ENCODE data around the gene GPR153. TPM values are rescaled to one million over a fixed set of nuclear protein-coding genes. Genes with fewer than 3 reads are reported as not detected.

GPR153 gene
- total and polyA plus RNA-seq, 2 of the 13 experiments (the other 11 are each of a cell fraction or from before 2014, with no cell fraction given), result 0.22 to 0.31 TPM

DNA sequence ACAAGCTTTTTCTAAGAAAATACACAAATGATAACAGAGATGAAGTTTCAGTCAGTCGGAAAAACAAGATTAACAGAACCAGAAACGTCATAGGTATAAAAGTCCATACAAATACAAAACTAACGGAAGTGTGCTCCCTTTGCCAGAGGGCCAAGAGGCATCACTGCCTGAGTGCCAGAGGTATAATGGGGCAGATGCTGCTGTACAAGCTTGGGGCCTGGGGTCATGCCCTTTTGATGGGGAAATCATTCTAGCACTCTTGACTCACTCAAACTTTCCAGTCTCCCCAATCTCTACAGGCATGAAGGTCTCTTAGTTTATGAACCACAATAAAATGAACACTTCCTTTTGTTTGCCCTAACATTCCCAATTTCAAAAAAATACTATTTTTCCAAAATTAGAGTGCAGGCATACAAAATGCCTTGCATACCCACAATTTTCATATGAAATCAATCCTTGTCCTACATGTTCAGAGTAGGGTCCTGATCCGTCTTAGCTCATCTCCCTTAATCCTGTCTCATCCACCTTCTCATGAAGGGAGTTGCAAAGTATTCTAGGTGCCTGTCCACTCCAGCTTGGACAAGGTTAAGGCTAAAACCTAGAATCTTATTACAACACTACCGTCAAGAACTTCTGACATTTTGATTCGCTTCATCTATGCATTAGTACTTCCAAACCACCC, 63.0 kb downstream of the GPR153 start:
- Histone ChIP-seq H3K4me3 (replicated peaks in 1 of 3; ENCODE audit: insufficient read depth in 1 of 3, low read depth in 2 of 3, low read length in 3 of 3) (peak overlapping the region; percentile 93 to 97 (median 94)), H3K9ac (ENCODE audit: insufficient read depth, low read depth, low read length) (peak overlapping the region; percentile 99), H2AFZ (ENCODE audit: low read length) (no peak overlapping the region), H4K20me1 (ENCODE audit: insufficient read depth, low read length) (peaks cover 18% of the 10 kb centered on the region), H3K4me1 (ENCODE audit: insufficient read depth, low read length) (peaks cover 51% of the 10 kb centered on the region), H3K79me2 (ENCODE audit: insufficient read depth, low read length) (peaks cover 54% of the 10 kb centered on the region), H3K36me3 (replicated peaks in 1 of 2; ENCODE audit: control insufficient read depth in 1 of 2, insufficient read depth in 2 of 2, low read length in 2 of 2) (peaks cover 14 to 39% of the 10 kb centered on the region in 2 experiments), H3K9me3 (ENCODE audit: low read length) (no peaks in the 10 kb centered on the region), H3K4me2 (ENCODE audit: low read depth, low read length) (peak overlapping the region; percentile 91), H3K27ac (ENCODE audit: extremely low read length, insufficient read depth, low read length) (peak overlapping the region; percentile 82), H3K27me3 (ENCODE audit: control insufficient read depth in 1 of 2, insufficient read depth in 2 of 2, low read length in 2 of 2) (no peaks in the 10 kb centered on the region)
- ChIA-PET POLR2A (interaction anchor here (0.6 to 2.6 kb wide), 2 partner anchors 13 to 185 kb away, joined by 3 to 6 read pairs; no protein-coding TSS in a partner anchor), CTCF (ENCODE audit: low intra/inter-chr PET ratio, low total read pairs) (no interaction called here)
- WGBS (ENCODE audit: low lambda C conversion rate), result 25% methylated on average over 6 of the region's 6 CpGs
- FAIRE-seq (no peak), DNase-seq (ENCODE audit: low spot score) (no peak), ATAC-seq (no peak)
- intact Hi-C loops (cut with micrococcal nuclease; ENCODE audit: unreplicated experiment), result no loop called here
- BruUV-seq (replicated peaks), result no TSS peak
- in situ Hi-C loops (cut with HindIII; ENCODE audit: extremely low pct_ligation_motif_present, low pct_unique_long_range_greater_than_20kb), result no loop called here
- TF ChIP-seq ZNF225 (CRISPR knock-in tag; IDR thresholded peaks at IDR 0.05) (no peak), ZFP36 (IDR thresholded peaks at IDR 0.05; ENCODE audit: borderline replicate concordance, low read depth, low read length, partially characterized antibody) (no peak), NCOA2 (CRISPR knock-in tag; IDR thresholded peaks at IDR 0.05) (0 out of 2 replicates have a peak, but pooled peaks have one; percentile 10), KLF6 (CRISPR knock-in tag; IDR thresholded peaks at IDR 0.05) (no peak), ZNF558 (CRISPR knock-in tag; IDR thresholded peaks at IDR 0.05; ENCODE audit: borderline replicate concordance) (no peak), NAIF1 (CRISPR knock-in tag; IDR thresholded peaks at IDR 0.05; ENCODE audit: borderline replicate concordance) (no peak), ZKSCAN8 (CRISPR knock-in tag; IDR thresholded peaks at IDR 0.05; ENCODE audit: borderline replicate concordance) (no peak), ZNF569 (CRISPR knock-in tag; IDR thresholded peaks at IDR 0.05; ENCODE audit: borderline replicate concordance) (no peak), NR2F6 (IDR thresholded peaks at IDR 0.05) (peak; percentile 20; the same call in 1 of the 2 replicates), NR2F6 (CRISPR knock-in tag; IDR thresholded peaks at IDR 0.05) (no peak; the same call in 1 of the 2 replicates), DNMT3B (CRISPR knock-in tag; conservative IDR thresholded peaks at IDR 0.05) (no peak), SIN3A (IDR thresholded peaks at IDR 0.05; ENCODE audit: borderline replicate concordance, low read depth, low read length) (no peak), ZNF460 (CRISPR knock-in tag; IDR thresholded peaks at IDR 0.05; ENCODE audit: borderline replicate concordance) (no peak), TBL1XR1 (IDR thresholded peaks at IDR 0.05; ENCODE audit: borderline replicate concordance, low read length, partially characterized antibody) (no peak), RBFOX2 (IDR thresholded peaks at IDR 0.05; ENCODE audit: low read depth, low read length) (0 out of 2 replicates have a peak, but pooled peaks have one; percentile 35), ARNT2 (CRISPR knock-in tag; IDR thresholded peaks at IDR 0.05; ENCODE audit: low read depth) (no peak), ISL2 (CRISPR knock-in tag; IDR thresholded peaks at IDR 0.05) (no peak), ADNP (CRISPR knock-in tag; IDR thresholded peaks at IDR 0.05) (no peak), POLR2A (IDR thresholded peaks at IDR 0.05; ENCODE audit: insufficient read depth in 1 of 2, low read depth in 2 of 2, low read length in 2 of 2) (peak in 1 of 2 experiments; percentile 49; a peak in 1 of 4 replicates), CHD2 (IDR thresholded peaks at IDR 0.05; ENCODE audit: low read depth, low read length) (no peak)
- TF ChIP-seq, protein P1, sequence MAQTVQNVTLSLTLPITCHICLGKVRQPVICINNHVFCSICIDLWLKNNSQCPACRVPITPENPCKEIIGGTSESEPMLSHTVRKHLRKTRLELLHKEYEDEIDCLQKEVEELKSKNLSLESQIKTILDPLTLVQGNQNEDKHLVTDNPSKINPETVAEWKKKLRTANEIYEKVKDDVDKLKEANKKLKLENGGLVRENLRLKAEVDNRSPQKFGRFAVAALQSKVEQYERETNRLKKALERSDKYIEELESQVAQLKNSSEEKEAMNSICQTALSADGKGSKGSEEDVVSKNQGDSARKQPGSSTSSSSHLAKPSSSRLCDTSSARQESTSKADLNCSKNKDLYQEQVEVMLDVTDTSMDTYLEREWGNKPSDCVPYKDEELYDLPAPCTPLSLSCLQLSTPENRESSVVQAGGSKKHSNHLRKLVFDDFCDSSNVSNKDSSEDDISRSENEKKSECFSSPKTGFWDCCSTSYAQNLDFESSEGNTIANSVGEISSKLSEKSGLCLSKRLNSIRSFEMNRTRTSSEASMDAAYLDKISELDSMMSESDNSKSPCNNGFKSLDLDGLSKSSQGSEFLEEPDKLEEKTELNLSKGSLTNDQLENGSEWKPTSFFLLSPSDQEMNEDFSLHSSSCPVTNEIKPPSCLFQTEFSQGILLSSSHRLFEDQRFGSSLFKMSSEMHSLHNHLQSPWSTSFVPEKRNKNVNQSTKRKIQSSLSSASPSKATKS (CRISPR knock-in tag; IDR thresholded peaks at IDR 0.05), result no peak
- TF ChIP-seq, protein P2, sequence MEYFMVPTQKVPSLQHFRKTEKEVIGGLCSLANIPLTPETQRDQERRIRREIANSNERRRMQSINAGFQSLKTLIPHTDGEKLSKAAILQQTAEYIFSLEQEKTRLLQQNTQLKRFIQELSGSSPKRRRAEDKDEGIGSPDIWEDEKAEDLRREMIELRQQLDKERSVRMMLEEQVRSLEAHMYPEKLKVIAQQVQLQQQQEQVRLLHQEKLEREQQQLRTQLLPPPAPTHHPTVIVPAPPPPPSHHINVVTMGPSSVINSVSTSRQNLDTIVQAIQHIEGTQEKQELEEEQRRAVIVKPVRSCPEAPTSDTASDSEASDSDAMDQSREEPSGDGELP (IDR thresholded peaks at IDR 0.05; ENCODE audit: borderline replicate concordance, low read depth), result no peak
- TF ChIP-seq, protein P3, sequence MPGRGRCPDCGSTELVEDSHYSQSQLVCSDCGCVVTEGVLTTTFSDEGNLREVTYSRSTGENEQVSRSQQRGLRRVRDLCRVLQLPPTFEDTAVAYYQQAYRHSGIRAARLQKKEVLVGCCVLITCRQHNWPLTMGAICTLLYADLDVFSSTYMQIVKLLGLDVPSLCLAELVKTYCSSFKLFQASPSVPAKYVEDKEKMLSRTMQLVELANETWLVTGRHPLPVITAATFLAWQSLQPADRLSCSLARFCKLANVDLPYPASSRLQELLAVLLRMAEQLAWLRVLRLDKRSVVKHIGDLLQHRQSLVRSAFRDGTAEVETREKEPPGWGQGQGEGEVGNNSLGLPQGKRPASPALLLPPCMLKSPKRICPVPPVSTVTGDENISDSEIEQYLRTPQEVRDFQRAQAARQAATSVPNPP (CRISPR knock-in tag; IDR thresholded peaks at IDR 0.05), result no peak

All from HepG2 (cell line).